RWPE2 (cell line): ENCODE results near the gene ABCC3.
A peak's percentile ranks its signal among the peaks of the same experiment; 100 is the strongest.
"Not testable (repeated sequence)": the region's sequence is repeated elsewhere in the genome, so short reads cannot be mapped to it uniquely, and the experiment has no call there.

Experiments
- ATAC-seq: fragments of 200-7000 bp; cut with Tn5 transposase; 3 replicates; pipeline ENCODE4 v1.9.1; 2021; ENCODE audit warnings: low read depth
- DNase-seq: peaks from one replicate; pipeline ENCODE4 v3.0.0-alpha.2; 2020; ENCODE audit warnings: low spot score
- H3K27ac ChIP-seq: fragments of 450-650 bp; 2 replicates; pipeline ENCODE4 v1.5.1; 2017; ENCODE audit warnings: mild to moderate bottlenecking; ENCODE audit not compliant: poor library complexity, severe bottlenecking
- H3K27me3 ChIP-seq: fragments of 250-450 bp; sonication (Bioruptor Pico); 2 replicates; pipeline ENCODE4 v1.5.1; 2021; ENCODE audit warnings: mild to moderate bottlenecking, moderate library complexity; ENCODE audit not compliant: insufficient read depth, poor library complexity, severe bottlenecking
- H3K36me3 ChIP-seq: fragments of 250-450 bp; sonication (Bioruptor Pico); 2 replicates; pipeline ENCODE4 v1.5.1; 2020; ENCODE audit warnings: low read depth, mild to moderate bottlenecking, moderate library complexity
- H3K4me1 ChIP-seq: fragments of 250-450 bp; sonication (Bioruptor Pico); 2 replicates; pipeline ENCODE4 v1.5.1; 2021; ENCODE audit warnings: mild to moderate bottlenecking, moderate library complexity; ENCODE audit not compliant: insufficient read depth, poor library complexity, severe bottlenecking
- H3K4me3 ChIP-seq: fragments of 250-450 bp; sonication (Bioruptor Pico); 2 replicates; pipeline ENCODE4 v1.5.1; 2021; ENCODE audit warnings: mild to moderate bottlenecking, moderate library complexity; ENCODE audit not compliant: severe bottlenecking
- H3K9me3 ChIP-seq: fragments of 250-450 bp; sonication (Bioruptor Pico); 2 replicates; pipeline ENCODE4 v1.5.1; 2021; ENCODE audit warnings: mild to moderate bottlenecking, moderate library complexity; ENCODE audit not compliant: severe bottlenecking
- CTCF ChIP-seq: fragments of 450-650 bp; IDR thresholded peaks from one replicate; pipeline ENCODE4 v1.5.1; 2017; ENCODE audit warnings: mild to moderate bottlenecking, moderate library complexity; ENCODE audit not compliant: poor library complexity, severe bottlenecking

ABCC3 gene

DNA sequence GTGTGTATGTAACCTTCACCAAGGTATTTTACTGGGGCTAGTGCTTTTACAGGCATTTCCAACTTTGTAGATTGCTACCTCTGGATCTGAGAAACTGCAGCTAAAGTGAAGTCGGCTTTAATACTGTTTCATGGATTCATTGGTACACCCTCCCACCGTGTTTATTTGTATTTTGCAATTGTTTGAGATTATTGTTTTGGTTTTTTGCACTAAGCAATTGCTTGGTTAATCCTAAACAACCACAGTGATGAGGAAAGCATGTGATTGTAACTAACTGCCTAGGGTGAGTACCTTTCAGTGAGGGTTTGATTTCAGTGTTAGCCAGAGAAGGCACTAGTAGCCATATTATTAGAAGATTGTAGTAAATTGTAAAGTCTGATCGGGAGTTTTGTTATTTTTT is 88.1 kb downstream of the ABCC3 start:
- Histone ChIP-seq H3K27ac (no peak overlapping the region), H3K27me3 (no peaks in the 10 kb centered on the region), H3K36me3 (peaks cover 36% of the 10 kb centered on the region), H3K4me3 (no peak overlapping the region), H3K4me1 (peaks cover 18% of the 10 kb centered on the region), H3K9me3 (no peaks in the 10 kb centered on the region)
- no peak for TF ChIP-seq CTCF
- DNase-seq, result no peak
- no peak for ATAC-seq

DNA sequence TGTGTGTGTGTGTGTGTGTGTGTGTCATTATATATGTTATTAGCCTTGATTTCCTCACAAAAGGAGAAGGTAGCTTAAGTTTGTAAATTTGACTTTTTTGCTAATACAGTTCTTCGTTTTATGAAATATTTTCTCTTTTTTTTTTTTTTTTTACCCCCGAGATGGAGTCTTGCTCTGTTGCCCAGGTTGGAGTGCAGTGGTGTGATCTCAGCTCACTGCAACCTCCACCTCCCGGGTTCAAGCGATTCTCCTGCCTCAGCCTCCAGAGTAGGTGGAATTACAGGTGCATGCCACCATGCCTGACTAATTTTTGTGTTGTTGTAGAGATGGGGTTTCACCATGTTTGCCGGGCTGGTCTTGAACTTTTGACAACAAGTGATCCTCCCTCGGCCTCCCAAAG is 89.9 kb downstream of the ABCC3 start:
- peaks cover 51% of the 10 kb centered on the region for H3K36me3 ChIP-seq
- peaks cover 15% of the 10 kb centered on the region for H3K4me1 ChIP-seq
- H3K27ac ChIP-seq, H3K9me3 ChIP-seq, DNase-seq, ATAC-seq, H3K4me3 ChIP-seq, H3K27me3 ChIP-seq: not testable (repeated sequence)

DNA sequence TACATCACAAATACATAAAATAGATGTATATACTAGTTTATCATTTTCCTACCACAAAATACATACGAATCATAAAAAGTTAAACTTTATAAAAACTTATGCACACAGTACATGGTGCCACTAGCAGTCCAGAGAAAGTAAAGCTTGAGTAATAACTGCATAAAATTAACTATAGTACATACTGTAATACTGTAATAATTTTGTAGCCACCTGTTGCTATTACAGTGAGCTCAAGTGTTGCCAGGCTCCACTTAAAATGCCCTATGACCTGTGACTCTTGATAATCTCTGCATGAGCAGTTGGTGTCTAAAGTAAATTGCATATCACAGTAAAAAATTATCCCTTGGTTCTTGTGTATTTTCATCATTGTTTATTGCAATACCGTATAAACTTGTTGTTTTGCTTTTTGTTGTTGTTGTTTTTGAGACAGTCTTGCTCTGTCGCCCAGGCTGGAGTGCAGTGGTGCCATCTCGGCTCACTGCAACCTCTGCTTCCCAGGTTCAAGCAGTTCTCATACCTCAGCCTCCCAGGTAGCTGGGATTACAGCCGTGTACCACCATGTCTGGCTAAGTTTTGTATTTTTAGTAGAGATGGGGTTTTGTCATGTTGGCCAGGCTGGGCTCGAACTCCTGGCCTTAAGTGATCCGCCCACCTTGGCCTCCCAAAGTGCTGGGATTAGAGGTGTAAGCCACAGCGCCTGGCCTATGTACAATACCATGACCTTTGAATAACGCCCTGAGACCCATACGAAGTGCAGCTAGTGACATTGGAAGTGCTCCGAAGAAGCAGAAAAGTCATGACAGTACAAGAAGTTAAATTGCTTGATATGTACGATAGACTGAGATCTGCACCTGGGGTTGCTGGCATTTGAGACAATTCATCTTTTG is 91.3 kb downstream of the ABCC3 start:
- no peak for TF ChIP-seq CTCF
- Histone ChIP-seq H3K27me3 (no peaks in the 10 kb centered on the region), H3K36me3 (peaks cover 47% of the 10 kb centered on the region), H3K4me1 (peaks cover 14% of the 10 kb centered on the region), H3K9me3 (no peaks in the 10 kb centered on the region), H3K27ac (no peak overlapping the region), H3K4me3 (no peak overlapping the region)
- ATAC-seq (no peak), DNase-seq (no peak)

DNA sequence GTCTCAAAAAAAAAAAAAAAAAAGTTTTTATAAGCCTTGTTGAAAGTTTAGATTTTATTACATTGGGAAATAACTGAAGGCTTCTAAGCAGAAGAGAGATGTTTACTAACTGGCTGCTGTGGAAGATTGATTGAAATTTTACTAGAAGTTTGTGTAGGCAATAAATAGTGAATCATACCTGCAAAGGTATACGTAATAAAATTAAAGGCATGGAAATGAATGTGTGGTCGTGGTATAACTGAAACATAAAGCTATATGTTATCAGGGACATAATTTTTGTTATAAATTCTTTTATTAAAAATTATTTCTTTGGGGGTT is 93.4 kb downstream of the ABCC3 start:
- H3K4me3 ChIP-seq, result no peak overlapping the region
- H3K36me3 ChIP-seq, result peaks cover 36% of the 10 kb centered on the region
- DNase-seq (no peak), ATAC-seq (no peak)
- no peaks in the 10 kb centered on the region for H3K27me3 ChIP-seq
- no peaks in the 10 kb centered on the region for H3K9me3 ChIP-seq
- peaks cover 2% of the 10 kb centered on the region for H3K4me1 ChIP-seq
- no peak overlapping the region for H3K27ac ChIP-seq
- no peak for TF ChIP-seq CTCF

GRCh38 chr17:50728881-50729765 is 94.4 kb downstream of the ABCC3 start:
- DNase-seq (no peak), ATAC-seq (0 out of 3 replicates have a peak, but pooled peaks have one; percentile 19)
- peaks cover 33% of the 10 kb centered on the region for H3K36me3 ChIP-seq

More at GRCh38 chr17:50728881-50729765, 94.4 kb downstream of the ABCC3 start:
- no peak for TF ChIP-seq CTCF
- no peak overlapping the region for H3K4me3 ChIP-seq
- H3K27ac ChIP-seq, result no peak overlapping the region
- no peaks in the 10 kb centered on the region for H3K27me3 ChIP-seq
- H3K9me3 ChIP-seq, result no peaks in the 10 kb centered on the region
- no peaks in the 10 kb centered on the region for H3K4me1 ChIP-seq
